ENCODE measurements around the gene YTHDC2. TPM values are rescaled to one million over a fixed set of nuclear protein-coding genes. Genes with fewer than 3 reads are reported as not detected.

Gene YTHDC2
- total RNA-seq, 1 experiment from 2014 or later = 63.8 TPM

DNA sequence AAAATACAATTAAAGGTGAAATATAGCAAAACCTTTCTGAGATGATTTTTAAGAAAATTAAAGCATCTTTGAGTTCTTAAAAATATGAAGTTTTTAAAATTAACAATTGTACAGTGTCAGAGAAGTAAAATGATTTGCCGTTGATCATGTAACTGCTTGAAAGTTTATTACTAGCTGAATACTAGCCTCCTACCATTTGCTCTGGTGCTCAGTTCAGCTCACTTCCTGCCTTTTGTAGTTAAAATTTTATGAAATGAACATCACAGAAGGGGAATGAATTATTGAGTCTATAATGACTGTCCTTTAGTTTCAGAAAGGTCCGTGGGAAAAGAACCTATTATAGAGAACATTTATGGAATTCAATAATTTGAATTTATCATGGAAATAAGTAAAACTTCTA lies 9.7 kb downstream of the YTHDC2 start:
- Histone ChIP-seq H3K9me2 (replicated peaks; ENCODE audit: insufficient read depth, low read length) (no peaks in the 10 kb centered on the region), H3K9ac (ENCODE audit: low read length) (no peak overlapping the region), H3K4me3 (ENCODE audit: low read length) (no peak overlapping the region), H3K4me2 (ENCODE audit: low read depth, low read length, poor library complexity, severe bottlenecking) (peak overlapping the region; percentile 73), H3K9me3 (ENCODE audit: low read length) (no peaks in the 10 kb centered on the region), H3K36me3 (ENCODE audit: insufficient read depth, low read length) (peaks cover 41% of the 10 kb centered on the region), H3K79me2 (ENCODE audit: low read length) (peaks cover 97% of the 10 kb centered on the region), H2AFZ (ENCODE audit: low read length) (no peak overlapping the region), H3K27me3 (ENCODE audit: low read length) (no peaks in the 10 kb centered on the region), H3K27ac (ENCODE audit: low read length) (peak overlapping the region; percentile 94), H3K4me1 (ENCODE audit: low read length) (peaks cover 47% of the 10 kb centered on the region), H4K20me1 (ENCODE audit: insufficient read depth, low read depth, low read length) (no peaks in the 10 kb centered on the region)
- DNase-seq = no peak

GRCh38 chr5:113524927-113525326 lies 11.4 kb downstream of the YTHDC2 start:
- Histone ChIP-seq H3K4me3 (ENCODE audit: low read length) (peak overlapping the region; percentile 45), H3K9me2 (replicated peaks; ENCODE audit: insufficient read depth, low read length) (no peaks in the 10 kb centered on the region), H3K36me3 (ENCODE audit: insufficient read depth, low read length) (peaks cover 44% of the 10 kb centered on the region), H4K20me1 (ENCODE audit: insufficient read depth, low read depth, low read length) (no peaks in the 10 kb centered on the region), H3K4me2 (ENCODE audit: low read depth, low read length, poor library complexity, severe bottlenecking) (peak overlapping the region; percentile 73), H3K9ac (ENCODE audit: low read length) (peak overlapping the region; percentile 46), H3K79me2 (ENCODE audit: low read length) (peaks cover 98% of the 10 kb centered on the region), H3K9me3 (ENCODE audit: low read length) (peaks cover 5% of the 10 kb centered on the region; the same call in 1 of the 2 replicates), H3K27ac (ENCODE audit: low read length) (peak overlapping the region; percentile 94), H2AFZ (ENCODE audit: low read length) (no peak overlapping the region), H3K27me3 (ENCODE audit: low read length) (no peaks in the 10 kb centered on the region), H3K4me1 (ENCODE audit: low read length) (peaks cover 47% of the 10 kb centered on the region)
- DNase-seq = peak; percentile 85

GRCh38 chr5:113526421-113526820 lies 12.9 kb downstream of the YTHDC2 start:
- Histone ChIP-seq H3K27me3 (ENCODE audit: low read length) (no peaks in the 10 kb centered on the region), H4K20me1 (ENCODE audit: insufficient read depth, low read depth, low read length) (no peaks in the 10 kb centered on the region), H3K4me2 (ENCODE audit: low read depth, low read length, poor library complexity, severe bottlenecking) (no peak overlapping the region), H3K9me3 (ENCODE audit: low read length) (peaks cover 5% of the 10 kb centered on the region; the same call in 1 of the 2 replicates), H3K9me2 (replicated peaks; ENCODE audit: insufficient read depth, low read length) (no peaks in the 10 kb centered on the region), H3K4me3 (ENCODE audit: low read length) (no peak overlapping the region), H3K4me1 (ENCODE audit: low read length) (peaks cover 43% of the 10 kb centered on the region), H2AFZ (ENCODE audit: low read length) (no peak overlapping the region), H3K27ac (ENCODE audit: low read length) (no peak overlapping the region), H3K9ac (ENCODE audit: low read length) (no peak overlapping the region), H3K36me3 (ENCODE audit: insufficient read depth, low read length) (peaks cover 53% of the 10 kb centered on the region), H3K79me2 (ENCODE audit: low read length) (peaks cover 97% of the 10 kb centered on the region)
- DNase-seq = no peak

DNA sequence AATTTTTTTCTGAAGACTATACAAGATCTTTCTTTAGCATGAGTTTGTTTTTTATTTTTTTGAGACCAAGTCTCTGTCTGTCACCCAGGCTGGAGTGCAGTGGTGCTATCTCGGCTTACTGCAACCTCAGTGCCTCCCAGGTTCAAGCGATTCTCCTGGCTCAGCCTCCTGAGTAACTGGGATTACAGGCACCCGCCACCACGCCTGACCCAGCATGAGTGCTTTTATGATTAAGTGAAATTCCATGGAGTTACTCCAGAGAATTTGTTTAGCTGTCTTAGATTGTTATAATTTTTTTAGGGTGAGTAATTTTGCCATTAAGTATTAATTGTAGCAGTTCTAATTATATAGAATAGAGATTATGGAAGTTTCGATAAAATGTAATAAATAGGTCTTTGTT lies 14.3 kb downstream of the YTHDC2 start:
- no peak overlapping the region for H3K4me3 ChIP-seq (ENCODE audit: low read length)
- peaks cover 64% of the 10 kb centered on the region for H3K36me3 ChIP-seq (ENCODE audit: insufficient read depth, low read length)
- H3K27me3 ChIP-seq (ENCODE audit: low read length) = no peaks in the 10 kb centered on the region
- no peak overlapping the region for H2AFZ ChIP-seq (ENCODE audit: low read length)
- H3K79me2 ChIP-seq (ENCODE audit: low read length) = peaks cover 97% of the 10 kb centered on the region
- H3K9me2 ChIP-seq (replicated peaks; ENCODE audit: insufficient read depth, low read length) = no peaks in the 10 kb centered on the region
- no peak for DNase-seq
- peaks cover 32% of the 10 kb centered on the region for H3K4me1 ChIP-seq (ENCODE audit: low read length)
- no peak overlapping the region for H3K9ac ChIP-seq (ENCODE audit: low read length)
- peaks cover 5% of the 10 kb centered on the region; the same call in 1 of the 2 replicates for H3K9me3 ChIP-seq (ENCODE audit: low read length)
- no peaks in the 10 kb centered on the region for H4K20me1 ChIP-seq (ENCODE audit: insufficient read depth, low read depth, low read length)
- H3K27ac ChIP-seq (ENCODE audit: low read length) = no peak overlapping the region
- H3K4me2 ChIP-seq (ENCODE audit: low read depth, low read length, poor library complexity, severe bottlenecking) = no peak overlapping the region

GRCh38 chr5:113531481-113532159 lies 18.1 kb downstream of the YTHDC2 start:
- Histone ChIP-seq H3K4me1 (ENCODE audit: low read length) (no peaks in the 10 kb centered on the region), H3K79me2 (ENCODE audit: low read length) (peaks cover 91% of the 10 kb centered on the region), H3K9ac (ENCODE audit: low read length) (no peak overlapping the region), H2AFZ (ENCODE audit: low read length) (no peak overlapping the region), H3K9me2 (replicated peaks; ENCODE audit: insufficient read depth, low read length) (0 out of 2 replicates have a peak, but pooled peaks cover 3% of the 10 kb centered on the region), H3K27ac (ENCODE audit: low read length) (no peak overlapping the region), H3K4me3 (ENCODE audit: low read length) (no peak overlapping the region), H4K20me1 (ENCODE audit: insufficient read depth, low read depth, low read length) (no peaks in the 10 kb centered on the region), H3K4me2 (ENCODE audit: low read depth, low read length, poor library complexity, severe bottlenecking) (no peak overlapping the region), H3K27me3 (ENCODE audit: low read length) (no peaks in the 10 kb centered on the region), H3K36me3 (ENCODE audit: insufficient read depth, low read length) (peaks cover 88% of the 10 kb centered on the region), H3K9me3 (ENCODE audit: low read length) (peaks cover 5% of the 10 kb centered on the region; the same call in 1 of the 2 replicates)
- DNase-seq = no peak

GRCh38 chr5:113538313-113538712 lies 24.8 kb downstream of the YTHDC2 start:
- Histone ChIP-seq H3K36me3 (ENCODE audit: insufficient read depth, low read length) (peaks cover 85% of the 10 kb centered on the region), H3K4me3 (ENCODE audit: low read length) (no peak overlapping the region), H3K9me3 (ENCODE audit: low read length) (no peaks in the 10 kb centered on the region), H3K4me2 (ENCODE audit: low read depth, low read length, poor library complexity, severe bottlenecking) (no peak overlapping the region), H3K27me3 (ENCODE audit: low read length) (no peaks in the 10 kb centered on the region), H3K4me1 (ENCODE audit: low read length) (no peaks in the 10 kb centered on the region), H4K20me1 (ENCODE audit: insufficient read depth, low read depth, low read length) (no peaks in the 10 kb centered on the region), H3K9me2 (replicated peaks; ENCODE audit: insufficient read depth, low read length) (0 out of 2 replicates have a peak, but pooled peaks cover 3% of the 10 kb centered on the region), H2AFZ (ENCODE audit: low read length) (no peak overlapping the region), H3K79me2 (ENCODE audit: low read length) (peaks cover 70% of the 10 kb centered on the region), H3K27ac (ENCODE audit: low read length) (no peak overlapping the region), H3K9ac (ENCODE audit: low read length) (no peak overlapping the region)
- DNase-seq = no peak

DNA sequence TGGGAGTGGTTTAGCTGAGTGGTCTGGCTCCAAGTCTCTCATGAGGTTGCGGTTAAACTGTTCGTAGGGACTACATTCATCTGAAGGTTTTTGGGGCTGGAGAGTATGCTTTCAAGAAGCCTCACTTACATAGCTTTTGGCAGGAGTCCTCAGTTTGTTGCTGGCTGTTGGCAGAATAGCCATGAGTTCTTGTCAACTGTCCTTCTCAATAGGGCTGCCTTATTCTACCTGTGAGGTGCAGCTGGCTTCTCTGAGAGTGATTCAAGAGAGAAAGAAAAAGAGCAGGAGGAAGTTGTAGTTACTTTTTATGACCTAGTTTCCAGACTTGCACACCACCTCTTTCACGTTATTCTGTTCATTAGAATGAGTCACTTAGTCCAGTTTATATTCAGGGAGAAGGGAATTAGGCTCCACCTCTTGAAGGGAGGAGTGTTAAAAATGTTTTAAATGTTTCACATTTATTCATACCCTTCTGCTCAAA lies 33.2 kb downstream of the YTHDC2 start:
- Histone ChIP-seq H3K9ac (ENCODE audit: low read length) (no peak overlapping the region), H3K27me3 (ENCODE audit: low read length) (no peaks in the 10 kb centered on the region), H4K20me1 (ENCODE audit: insufficient read depth, low read depth, low read length) (no peaks in the 10 kb centered on the region), H3K4me2 (ENCODE audit: low read depth, low read length, poor library complexity, severe bottlenecking) (no peak overlapping the region), H3K4me1 (ENCODE audit: low read length) (no peaks in the 10 kb centered on the region), H3K27ac (ENCODE audit: low read length) (no peak overlapping the region), H3K4me3 (ENCODE audit: low read length) (no peak overlapping the region), H3K9me3 (ENCODE audit: low read length) (no peaks in the 10 kb centered on the region), H2AFZ (ENCODE audit: low read length) (no peak overlapping the region), H3K36me3 (ENCODE audit: insufficient read depth, low read length) (peaks cover 69% of the 10 kb centered on the region), H3K9me2 (replicated peaks; ENCODE audit: insufficient read depth, low read length) (no peaks in the 10 kb centered on the region), H3K79me2 (ENCODE audit: low read length) (peaks cover 67% of the 10 kb centered on the region)
- no peak for DNase-seq

DNA sequence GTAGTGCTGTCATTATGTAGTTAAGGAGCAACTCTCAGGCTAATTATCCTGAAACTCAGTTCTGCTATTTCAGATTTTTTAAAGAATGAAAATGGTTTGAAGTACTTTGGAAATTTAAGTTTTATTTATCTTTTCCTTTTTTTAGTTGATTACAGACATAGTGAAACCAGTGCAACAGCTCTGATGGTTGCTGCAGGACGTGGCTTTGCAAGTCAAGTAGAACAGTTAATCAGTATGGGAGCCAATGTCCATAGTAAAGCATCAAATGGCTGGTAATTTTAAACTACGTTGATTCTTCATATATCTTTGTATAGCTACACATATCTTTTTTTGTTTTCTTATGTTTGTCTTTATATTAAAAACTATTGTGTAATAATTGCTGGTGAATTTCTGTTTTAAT lies 34.9 kb downstream of the YTHDC2 start:
- no peak overlapping the region for H2AFZ ChIP-seq (ENCODE audit: low read length)
- no peak overlapping the region for H3K27ac ChIP-seq (ENCODE audit: low read length)
- no peak overlapping the region for H3K4me2 ChIP-seq (ENCODE audit: low read depth, low read length, poor library complexity, severe bottlenecking)
- no peaks in the 10 kb centered on the region for H3K4me1 ChIP-seq (ENCODE audit: low read length)
- no peaks in the 10 kb centered on the region for H3K27me3 ChIP-seq (ENCODE audit: low read length)
- no peaks in the 10 kb centered on the region for H4K20me1 ChIP-seq (ENCODE audit: insufficient read depth, low read depth, low read length)
- H3K36me3 ChIP-seq (ENCODE audit: insufficient read depth, low read length) = peaks cover 68% of the 10 kb centered on the region
- H3K9ac ChIP-seq (ENCODE audit: low read length) = no peak overlapping the region
- no peaks in the 10 kb centered on the region for H3K9me3 ChIP-seq (ENCODE audit: low read length)
- peaks cover 57% of the 10 kb centered on the region for H3K79me2 ChIP-seq (ENCODE audit: low read length)
- H3K9me2 ChIP-seq (replicated peaks; ENCODE audit: insufficient read depth, low read length) = no peaks in the 10 kb centered on the region
- no peak overlapping the region for H3K4me3 ChIP-seq (ENCODE audit: low read length)
- no peak for DNase-seq
